ENCODE measurements around the gene TRMT10B. TPM values are rescaled to one million over a fixed set of nuclear protein-coding genes. Genes with fewer than 3 reads are reported as not detected.

TRMT10B gene
- total and polyA plus RNA-seq, 12 donors, result 2.9 to 13.0 (median 8.9) TPM

DNA sequence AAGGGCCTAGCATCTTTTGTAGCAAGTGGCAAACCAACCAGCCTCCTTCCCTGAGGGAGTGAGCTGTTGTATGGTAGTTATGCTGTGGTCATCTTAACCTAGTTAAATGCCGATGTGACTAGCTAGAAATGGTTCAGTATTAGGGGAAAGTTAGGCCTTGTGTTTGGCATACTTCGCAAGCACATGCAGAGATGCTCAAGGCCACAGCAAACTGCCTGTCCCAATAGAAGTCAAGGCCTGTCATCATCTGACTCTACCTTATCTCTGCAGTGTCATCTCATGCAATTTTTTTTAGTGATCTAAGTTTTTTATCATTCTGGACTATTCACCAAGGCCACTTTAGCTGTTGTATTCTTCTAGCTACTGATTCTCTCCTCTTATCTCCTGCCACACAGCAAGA lies 36.5 kb downstream of the TRMT10B start:
- 41 to 72% (median 57%) methylated on average over 2 of the region's 2 CpGs for WGBS, 4 donors

DNA sequence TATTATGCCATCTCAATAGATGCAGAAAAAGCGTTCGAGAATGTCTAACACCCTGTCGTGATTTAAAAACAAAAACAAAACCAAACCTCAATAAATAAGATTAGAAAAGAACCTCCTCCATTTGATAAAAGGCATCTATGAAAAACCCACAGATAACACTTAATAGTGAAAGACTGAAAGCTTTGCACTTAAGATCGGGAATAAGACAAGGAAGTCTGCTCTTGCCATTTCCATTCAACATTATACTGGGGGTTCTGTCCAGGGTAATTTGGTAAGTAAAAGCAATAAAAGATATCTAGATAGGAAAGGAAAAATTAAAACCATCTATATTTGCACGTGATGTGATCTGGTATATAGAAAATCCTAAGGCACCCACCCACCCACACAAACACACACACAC lies 38.5 kb downstream of the TRMT10B start:
- H3K27me3 ChIP-seq, result no peaks in the 10 kb centered on the region
- no peak for DNase-seq
- TF ChIP-seq CTCF (IDR thresholded peaks at IDR 0.05), result no peak
- no peak for TF ChIP-seq POLR2A (IDR thresholded peaks at IDR 0.05)
- no peaks in the 10 kb centered on the region for H3K36me3 ChIP-seq (replicated peaks in 1 of 2)
- H3K27ac ChIP-seq, result no peak overlapping the region
- H3K4me3 ChIP-seq, result no peak overlapping the region
- 93 to 95% (median 94%) methylated on average over 5 of the region's 5 CpGs for WGBS, 4 donors
- intact Hi-C loops (cut with DNase I), result loop anchor here in 1 of 2 donors (10.0 kb wide), 1 partner anchor 113 kb away; the partner anchor contains the start of gene SLC25A51
- peaks cover 6 to 8% of the 10 kb centered on the region in 2 donors for H3K4me1 ChIP-seq (replicated peaks in 1 of 2)
- H3K9me3 ChIP-seq (replicated peaks in 1 of 3), result no peaks in the 10 kb centered on the region

More for the DNA sequence above, 36.5 kb downstream of the TRMT10B start:
- H3K4me3 ChIP-seq, result no peak overlapping the region
- H3K4me1 ChIP-seq (replicated peaks in 1 of 2), result peaks cover 8 to 14% of the 10 kb centered on the region in 2 donors
- intact Hi-C loops (cut with DNase I), result loop anchor here in 1 of 2 donors (10.0 kb wide), 1 partner anchor 115 kb away; the partner anchor contains the start of gene SLC25A51
- peak; percentile 51 to 84 (median 76) for DNase-seq
- no peaks in the 10 kb centered on the region for H3K27me3 ChIP-seq
- H3K9me3 ChIP-seq (replicated peaks in 1 of 3), result no peaks in the 10 kb centered on the region
- no peak for TF ChIP-seq POLR2A (IDR thresholded peaks at IDR 0.05)
- no peak for TF ChIP-seq CTCF (IDR thresholded peaks at IDR 0.05)
- no peaks in the 10 kb centered on the region for H3K36me3 ChIP-seq (replicated peaks in 1 of 2)
- H3K27ac ChIP-seq, result peak overlapping the region in 3 of 5 donors; percentile 62 to 84 (median 79)

DNA sequence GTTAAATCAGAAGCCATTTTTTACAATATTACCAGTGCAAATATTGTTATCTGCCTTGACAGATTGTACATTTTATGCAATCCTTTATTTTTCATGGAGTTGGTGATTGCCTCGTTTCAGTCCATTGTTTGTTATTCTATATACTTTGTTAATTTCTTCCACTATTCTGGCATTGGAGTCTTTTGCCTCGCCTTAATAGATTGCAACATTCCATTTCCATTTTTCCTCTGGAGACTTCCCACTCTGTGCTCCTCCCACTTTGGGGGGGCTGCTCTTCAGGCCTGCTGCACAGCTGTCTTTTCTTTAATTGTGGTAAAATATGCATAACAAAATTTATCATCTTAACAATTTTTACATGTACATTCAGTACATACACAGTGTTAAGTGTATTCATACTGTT lies 42.6 kb downstream of the TRMT10B start:
- Histone ChIP-seq H3K27ac (no peak overlapping the region), H3K4me1 (replicated peaks in 1 of 2) (peaks cover 5 to 10% of the 10 kb centered on the region in 2 donors), H3K4me3 (no peak overlapping the region), H3K9me3 (replicated peaks in 1 of 3) (no peaks in the 10 kb centered on the region), H3K36me3 (replicated peaks in 1 of 2) (no peaks in the 10 kb centered on the region), H3K27me3 (no peaks in the 10 kb centered on the region)
- TF ChIP-seq CTCF (IDR thresholded peaks at IDR 0.05), result no peak
- no peak for TF ChIP-seq POLR2A (IDR thresholded peaks at IDR 0.05)
- intact Hi-C loops (cut with DNase I), result loop anchor here in 1 of 2 donors (10.0 kb wide), 1 partner anchor 109 kb away; the partner anchor contains the start of gene SLC25A51
- DNase-seq, result no peak
- 54 to 81% (median 75%) methylated on average over 2 of the region's 2 CpGs for WGBS, 4 donors

DNA sequence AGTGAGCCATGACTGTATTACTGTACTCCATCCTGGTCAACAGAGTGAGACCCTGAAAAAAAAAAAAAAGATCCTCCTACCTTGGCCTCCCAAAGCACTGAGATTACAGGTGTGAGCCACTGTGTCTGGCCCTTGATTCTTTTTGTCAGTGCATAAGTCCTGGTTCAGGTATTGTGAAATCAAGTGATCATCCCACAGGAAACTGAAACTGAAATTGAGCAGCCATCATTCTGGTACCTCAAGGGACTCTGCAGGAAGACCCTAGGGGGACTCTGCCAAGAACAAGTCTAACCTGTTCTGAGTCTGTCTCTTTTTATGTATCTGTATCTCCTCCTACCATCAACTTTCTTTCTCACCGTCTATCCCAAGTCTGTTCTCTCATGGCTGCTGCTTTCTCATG lies 45.1 kb downstream of the TRMT10B start:
- H3K36me3 ChIP-seq (replicated peaks in 1 of 2), result no peaks in the 10 kb centered on the region
- intact Hi-C loops (cut with DNase I), result loop anchor here in 1 of 2 donors (10.0 kb wide), 1 partner anchor 106 kb away; the partner anchor contains the start of gene SLC25A51
- H3K4me3 ChIP-seq, result no peak overlapping the region
- no peaks in the 10 kb centered on the region for H3K9me3 ChIP-seq (replicated peaks in 1 of 3)
- 90 to 100% (median 91%) methylated on average over 1 of the region's 1 CpG for WGBS, 4 donors
- H3K27me3 ChIP-seq, result no peaks in the 10 kb centered on the region
- peaks cover 24 to 27% of the 10 kb centered on the region in 2 donors for H3K4me1 ChIP-seq (replicated peaks in 1 of 2)
- TF ChIP-seq POLR2A (IDR thresholded peaks at IDR 0.05), result no peak
- TF ChIP-seq CTCF (IDR thresholded peaks at IDR 0.05), result no peak
- no peak for DNase-seq
- no peak overlapping the region for H3K27ac ChIP-seq
